D341Med (cell line): Measurements from ENCODE around the gene IL13RA1.
"Not testable (repeated sequence)": the region's sequence is repeated elsewhere in the genome, so short reads cannot be mapped to it uniquely, and the experiment has no call there.

Experiments used
- DNase-seq: peaks from one replicate; pipeline ENCODE4 v3.0.0; 2012; ENCODE audit warnings: low spot score

The IL13RA1 gene

DNA sequence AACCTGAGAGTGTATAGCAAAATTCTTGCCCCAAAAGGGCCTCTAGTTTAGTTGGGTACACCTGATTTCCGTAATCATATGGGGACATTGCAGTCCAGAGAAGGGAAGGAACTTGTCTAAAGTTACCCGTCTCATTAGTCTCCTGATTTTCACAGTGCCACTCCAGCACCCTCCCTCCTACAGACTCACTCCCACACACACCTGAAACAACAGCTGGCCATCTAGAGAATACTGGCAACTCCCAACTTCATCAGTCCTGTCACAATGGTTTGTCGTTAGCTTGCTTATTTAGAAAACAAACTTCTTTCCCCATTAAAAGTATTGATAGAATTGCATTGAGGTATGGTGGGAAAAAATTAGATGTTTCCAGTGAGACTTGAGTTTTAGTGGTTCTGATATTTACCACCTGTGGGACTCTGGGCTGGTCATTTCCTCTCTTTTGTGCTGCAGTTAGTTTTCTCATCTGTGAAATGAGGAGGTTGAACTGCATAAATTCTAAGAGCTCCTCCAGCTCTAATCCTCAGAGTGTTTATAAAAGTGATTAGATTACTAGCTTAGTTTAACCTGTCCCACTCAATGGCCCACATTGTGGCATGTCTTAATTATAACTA, 1.7 kb downstream of the IL13RA1 start:
- DNase-seq = no peak

DNA sequence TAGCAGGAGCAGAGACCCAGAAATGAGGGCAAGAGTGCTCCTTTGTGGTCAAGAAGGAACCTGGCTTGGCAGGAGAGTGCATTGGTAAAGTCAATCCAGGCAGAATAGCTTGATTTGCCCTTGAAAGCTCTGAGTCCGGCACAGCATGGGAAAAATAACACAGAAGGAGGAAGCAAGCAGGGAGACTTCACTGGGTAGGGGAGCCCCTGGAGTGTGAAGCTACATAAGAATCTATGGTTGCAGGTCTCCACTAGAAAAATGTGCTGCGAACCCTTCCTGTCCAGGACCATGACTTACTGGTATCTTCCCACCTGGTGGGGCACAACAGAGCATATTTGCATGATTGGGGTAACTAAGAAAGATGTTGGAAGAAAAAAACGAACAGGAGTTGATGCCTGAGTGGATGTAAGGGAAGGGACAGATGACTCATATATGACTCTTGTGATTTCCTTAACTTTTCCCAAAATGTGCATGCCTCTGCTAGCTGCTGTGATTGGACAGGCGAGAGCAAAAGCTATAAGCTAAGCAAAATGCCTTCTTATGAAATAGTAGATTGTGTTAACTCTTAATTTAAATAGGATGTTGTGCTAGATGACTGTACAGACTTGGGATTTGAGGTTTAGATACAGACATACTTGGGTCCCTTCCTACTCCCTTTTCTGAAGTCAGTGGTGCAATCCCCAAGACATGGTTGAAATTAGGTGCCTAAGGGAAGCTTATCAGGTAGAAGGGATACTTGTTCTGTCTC, 3.3 kb downstream of the IL13RA1 start:
- DNase-seq = no peak

DNA sequence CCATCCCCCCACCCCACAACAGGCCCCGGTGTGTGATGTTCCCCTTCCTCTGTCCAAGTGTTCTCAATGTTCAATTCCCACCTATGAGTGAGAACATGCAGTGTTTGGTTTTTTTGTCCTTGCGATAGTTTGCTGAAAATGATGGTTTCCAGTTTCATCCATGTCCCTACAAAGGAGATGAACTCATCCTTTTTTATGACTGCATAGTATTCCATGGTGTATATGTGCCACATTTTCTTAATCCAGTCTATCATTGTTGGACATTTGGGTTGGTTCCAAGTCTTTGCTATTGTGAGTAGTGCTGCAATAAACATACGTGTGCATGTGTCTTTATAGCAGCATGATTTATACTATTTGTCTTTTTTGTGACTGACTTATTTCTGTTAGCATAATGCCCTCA, 5.1 kb downstream of the IL13RA1 start:
- not testable (repeated sequence) for DNase-seq

- no peak for DNase-seq
Observed at GRCh38 chrX:118734909-118735308, 7.5 kb downstream of the IL13RA1 start.

- no peak for DNase-seq
Observed at GRCh38 chrX:118736394-118737010, 9.1 kb downstream of the IL13RA1 start.

DNA sequence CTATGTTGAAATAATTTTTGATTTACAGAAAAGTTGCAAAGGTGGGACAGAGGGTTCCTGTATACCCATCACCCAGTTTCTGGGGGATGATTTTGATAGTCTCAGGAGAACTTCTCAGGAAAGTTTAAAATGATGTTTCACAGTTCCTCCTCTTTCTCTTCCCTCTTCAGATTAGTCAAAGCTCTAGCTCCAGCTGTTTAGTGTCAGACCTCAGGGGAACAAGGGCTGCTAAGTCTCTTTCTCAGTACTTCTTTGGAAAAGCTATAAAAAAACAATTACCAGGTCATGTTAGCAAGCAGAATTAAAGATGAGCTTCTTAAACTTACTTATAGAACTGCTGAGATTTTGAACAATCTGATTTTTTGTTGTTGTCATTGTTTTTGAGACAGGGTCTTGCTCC, 12.2 kb downstream of the IL13RA1 start:
- DNase-seq = no peak

GRCh38 chrX:118740276-118740889, 13.0 kb downstream of the IL13RA1 start:
- DNase-seq = no peak

DNA sequence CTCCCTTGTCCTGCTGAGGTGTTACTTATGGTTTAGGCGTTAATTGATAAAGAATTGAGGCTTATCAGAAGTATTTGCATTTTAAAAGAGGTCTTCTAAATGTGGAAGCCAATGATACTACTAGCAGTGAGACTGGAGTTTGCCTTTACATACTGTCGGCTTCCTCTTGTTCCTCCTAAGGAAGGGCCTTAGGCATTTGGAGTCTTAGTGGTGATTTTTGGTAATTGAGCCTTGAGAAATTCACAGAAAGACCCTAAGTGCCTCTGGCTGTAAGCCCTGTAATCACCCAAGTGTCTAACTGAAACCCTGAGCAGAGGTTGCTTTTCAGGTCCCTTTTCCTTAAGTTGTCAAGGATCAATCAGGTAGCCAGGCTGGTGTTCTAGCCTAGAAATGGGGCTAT, 14.8 kb downstream of the IL13RA1 start:
- no peak for DNase-seq

DNA sequence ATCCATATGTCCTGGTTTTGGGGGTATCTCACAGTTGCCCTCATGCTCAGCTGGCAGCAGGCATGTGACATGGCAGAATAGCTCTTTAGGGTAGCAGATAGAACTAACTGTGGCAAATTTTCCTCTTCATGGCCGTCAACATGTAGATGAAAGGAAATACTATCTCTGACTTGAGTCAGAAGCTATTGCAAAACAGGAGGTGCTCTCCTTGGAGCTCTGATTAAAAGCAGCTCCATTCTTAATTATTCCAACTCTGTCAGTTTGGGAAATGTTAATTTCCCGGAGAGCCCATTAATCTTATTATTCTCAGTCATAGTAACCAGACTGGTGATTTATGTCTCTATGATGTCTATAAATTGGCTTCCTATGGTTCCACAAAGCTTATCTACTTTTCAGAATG, 18.2 kb downstream of the IL13RA1 start:
- DNase-seq = no peak

- DNase-seq = no peak
Observed at GRCh38 chrX:118751950-118752783, 24.8 kb downstream of the IL13RA1 start.

- DNase-seq = no peak
Observed at GRCh38 chrX:118755633-118756032, 28.2 kb downstream of the IL13RA1 start.

GRCh38 chrX:118756101-118756500, 28.7 kb downstream of the IL13RA1 start:
- no peak for DNase-seq

DNA sequence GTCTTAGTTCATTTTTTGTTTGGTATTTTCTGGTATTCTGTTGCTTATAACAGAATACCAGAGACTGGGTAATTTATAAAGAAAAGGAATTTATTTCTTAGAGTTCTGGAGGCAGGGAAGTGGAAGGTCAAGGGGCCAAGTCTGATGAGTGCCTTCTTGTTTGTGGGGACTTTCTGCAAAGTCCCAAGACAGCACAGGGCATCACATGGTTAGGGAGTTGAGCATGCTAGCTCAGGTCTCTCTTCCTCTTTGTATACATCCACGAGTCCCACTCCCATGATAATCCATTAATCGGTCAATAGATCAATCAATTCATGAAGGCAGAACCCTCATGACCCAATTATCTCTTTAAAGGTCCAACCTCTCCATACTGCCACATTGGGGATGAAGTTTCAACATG, 31.1 kb downstream of the IL13RA1 start:
- no peak for DNase-seq

DNA sequence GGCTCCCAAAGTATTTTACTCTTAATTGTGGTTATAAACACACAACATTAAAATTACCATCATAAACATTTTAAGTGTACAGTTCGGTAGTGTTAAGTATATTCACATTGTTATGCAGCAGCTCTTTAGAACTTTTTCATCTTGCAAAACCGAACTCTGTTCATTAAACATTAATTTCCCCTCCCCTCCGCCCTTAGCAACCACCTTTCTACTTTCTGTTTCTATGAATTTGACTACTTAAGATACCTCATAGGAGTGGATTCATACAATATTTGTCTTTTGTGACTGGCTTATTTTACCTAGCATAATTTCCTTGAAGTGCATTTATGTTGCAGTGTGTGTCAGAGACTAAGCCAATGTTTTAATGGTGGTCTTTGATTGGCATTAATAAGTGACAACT, 32.6 kb downstream of the IL13RA1 start:
- no peak for DNase-seq

- peak; percentile 40 for DNase-seq
Observed at GRCh38 chrX:118761939-118762707, 34.7 kb downstream of the IL13RA1 start.

DNA sequence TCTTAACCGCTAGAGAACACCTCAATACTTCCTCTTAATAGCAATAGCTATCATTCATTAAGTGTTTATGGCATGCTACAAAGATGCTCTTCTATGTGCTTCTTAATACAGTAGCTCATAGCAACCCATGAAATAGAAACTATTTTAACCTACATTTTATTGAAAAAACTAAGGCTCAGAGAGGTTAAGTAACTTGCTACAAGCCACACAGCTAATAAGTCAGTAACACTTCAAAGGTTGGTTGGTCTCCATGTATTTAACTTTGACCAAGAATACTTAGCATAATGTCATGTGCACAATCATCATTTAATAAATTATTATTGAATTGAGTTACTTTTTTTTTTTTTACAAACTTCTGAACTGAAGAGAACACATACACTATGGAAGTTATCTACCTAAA, 36.1 kb downstream of the IL13RA1 start:
- no peak for DNase-seq

- DNase-seq = no peak
Observed at GRCh38 chrX:118764122-118764521, 36.7 kb downstream of the IL13RA1 start.

GRCh38 chrX:118770133-118770760, 42.8 kb downstream of the IL13RA1 start:
- no peak for DNase-seq

- no peak for DNase-seq
Observed at GRCh38 chrX:118772051-118772450, 44.6 kb downstream of the IL13RA1 start.

DNA sequence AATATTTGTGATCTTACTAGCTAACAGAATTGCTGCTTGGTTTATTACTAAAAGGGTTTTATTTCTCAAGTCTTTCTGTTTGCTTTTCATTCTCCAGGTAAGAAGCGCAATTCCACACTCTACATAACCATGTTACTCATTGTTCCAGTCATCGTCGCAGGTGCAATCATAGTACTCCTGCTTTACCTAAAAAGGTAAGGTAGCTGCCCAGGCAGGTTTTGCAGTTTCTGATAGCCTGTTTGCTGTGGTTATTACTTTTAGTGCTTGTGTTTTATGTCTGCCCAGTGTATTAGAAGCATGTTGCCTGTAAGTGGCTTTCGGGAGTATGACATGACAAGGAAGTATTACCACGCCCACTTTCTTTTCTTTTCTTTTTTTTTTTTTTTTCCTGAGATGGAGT, 46.4 kb downstream of the IL13RA1 start:
- no peak for DNase-seq

DNA sequence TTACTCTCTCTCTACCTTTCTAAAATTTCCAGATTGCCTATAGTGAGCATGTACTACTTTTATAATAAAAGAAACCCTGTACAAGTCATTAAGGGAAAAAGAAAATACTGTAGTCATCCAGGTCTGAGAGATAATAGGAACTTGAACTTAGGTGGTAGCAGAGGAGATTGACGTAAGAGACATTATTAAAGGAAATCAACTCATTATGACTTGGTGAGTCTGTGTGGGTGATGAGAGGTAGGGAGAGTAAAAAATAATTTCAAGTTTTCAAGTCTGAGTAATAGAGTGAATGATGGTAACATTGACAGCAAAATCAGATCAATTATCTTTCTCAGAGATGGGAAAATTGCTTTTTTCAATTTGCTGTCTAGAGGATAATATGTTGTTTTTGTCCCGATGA, 52.2 kb downstream of the IL13RA1 start:
- DNase-seq = no peak
